CD4-positive, alpha-beta memory T cell (primary cell): ENCODE measurements around the gene LPXN. TPM values are rescaled to one million over a fixed set of nuclear protein-coding genes. Genes with fewer than 3 reads are reported as not detected.
"Not testable (repeated sequence)": the region's sequence is repeated elsewhere in the genome, so short reads cannot be mapped to it uniquely, and the experiment has no call there.

ENCODE experiments used
- CTCF ChIA-PET: fragments of 350-600 bp; sonication (Branson Sonifier 250); formaldehyde crosslinking; loops from one replicate; lab custom pipeline; 2021; ENCODE audit warnings: inconsistent platforms; ENCODE audit not compliant: partially characterized antibody; lab: Charles Lee
- POLR2A ChIA-PET: fragments of 350-600 bp; sonication (Branson Sonifier 250); formaldehyde crosslinking; loops from one replicate; lab custom pipeline; 2021; ENCODE audit not compliant: partially characterized antibody; lab: Charles Lee
- DNase-seq, 5 donors: peaks; one replicate each; pipeline versions ENCODE4 v3.0.0 to v3.0.0-alpha.2; 2020 to 2022; ENCODE audit warnings: mixed read lengths in 1 of 5
- H3K27ac ChIP-seq: one replicate; pipeline ENCODE4 v1.7.0; 2013; ENCODE audit warnings: low read depth, low read length
- H3K27me3 ChIP-seq: 2 replicates; pipeline ENCODE4 v1.7.0; 2013; ENCODE audit warnings: mild to moderate bottlenecking, low read length, moderate library complexity; ENCODE audit not compliant: insufficient read depth
- H3K36me3 ChIP-seq: 2 replicates; pipeline ENCODE4 v1.7.0; 2013; ENCODE audit warnings: mild to moderate bottlenecking, low read length, moderate library complexity; ENCODE audit not compliant: insufficient read depth
- H3K4me1 ChIP-seq: 2 replicates; pipeline ENCODE4 v1.7.0; 2013; ENCODE audit warnings: mild to moderate bottlenecking, low read length, moderate library complexity; ENCODE audit not compliant: insufficient read depth
- H3K4me3 ChIP-seq, 2 donors: one replicate each; pipeline ENCODE4 v1.7.0; 2013; ENCODE audit warnings: low read length in 2 of 2, mild to moderate bottlenecking in 1 of 2
- H3K9me3 ChIP-seq, 2 donors: one replicate each; pipeline ENCODE4 v1.7.0; 2013; ENCODE audit warnings: low read length in 2 of 2, control low read depth in 1 of 2; ENCODE audit not compliant: control insufficient read depth in 1 of 2
- H3K27ac Mint-ChIP-seq, 7 donors: one replicate each; pipeline ENCODE4 v1.8.0; 2020 to 2021; ENCODE audit warnings: mixed read lengths in 7 of 7, mild to moderate bottlenecking in 6 of 7, inconsistent platforms in 3 of 7, moderate library complexity in 3 of 7
- H3K27me3 Mint-ChIP-seq, 2 donors: one replicate each; pipeline ENCODE4 v1.8.0; 2020 to 2021; ENCODE audit warnings: mixed read lengths in 2 of 2
- H3K36me3 Mint-ChIP-seq, 2 donors: one replicate each; pipeline ENCODE4 v1.8.0; 2020 to 2021; ENCODE audit warnings: mixed read lengths in 2 of 2, inconsistent platforms in 1 of 2, mild to moderate bottlenecking in 1 of 2
- H3K4me1 Mint-ChIP-seq, 4 donors: one replicate each; pipeline ENCODE4 v1.8.0; 2020 to 2021; ENCODE audit warnings: mixed read lengths in 4 of 4, mild to moderate bottlenecking in 1 of 4
- H3K4me3 Mint-ChIP-seq, 8 donors: one replicate each; pipeline ENCODE4 v1.8.0; 2020 to 2021; ENCODE audit warnings: mixed read lengths in 8 of 8, mild to moderate bottlenecking in 7 of 8, moderate library complexity in 6 of 8, inconsistent platforms in 3 of 8
- H3K9me3 Mint-ChIP-seq, 8 donors: one replicate each; pipeline ENCODE4 v1.8.0; 2020 to 2021; ENCODE audit warnings: mixed read lengths in 8 of 8, mild to moderate bottlenecking in 5 of 8, inconsistent platforms in 3 of 8, moderate library complexity in 1 of 8
- intact Hi-C: fragments of 100-400 bp; cut with micrococcal nuclease; formaldehyde crosslinking; loops from one replicate; pipeline ENCODE4 v1.15.1; 2023
- polyA plus RNA-seq, 2 donors: library from polyadenylated mRNA; unstranded; fragments of 300-500 nt; fragmentation: Illumina TruSeq; gene quantifications; one replicate each; pipeline ENCODE4 v1.2.3, GENCODE V29; 2021
- total RNA-seq, 2 experiments: library from RNA; stranded (reverse); gene quantifications; one replicate each; pipeline ENCODE4 v1.2.3, GENCODE V29; 2021

The LPXN gene
- total and polyA plus RNA-seq, 4 experiments from 2014 or later = 138 to 281 (median 199) TPM

GRCh38 chr11:58577555-58578135 is 2.0 kb upstream of the LPXN start:
- peak overlapping the region; percentile 93 to 99 (median 96) for H3K4me3 Mint-ChIP-seq
- POLR2A ChIA-PET = interaction anchor here (0.6 to 6.4 kb wide), 21 partner anchors 9 to 1242 kb away, joined by 3 to 109 read pairs (median 5); partner anchors contain the start of genes MED19, SELENOH, SSRP1 and UBE2L6
- peaks cover 0 to 3% of the 10 kb centered on the region in 2 donors for H3K27me3 Mint-ChIP-seq
- H3K27ac Mint-ChIP-seq = peak overlapping the region; percentile 99 to 100 (median 100)
- intact Hi-C loops = loop anchor here (1.0 to 10.0 kb wide), 15 partner anchors 15 to 1243 kb away; partner anchors contain the start of genes CLP1, FAM111B, MED19 and SSRP1
- Histone ChIP-seq H3K4me1 (peaks cover 69% of the 10 kb centered on the region), H3K4me3 (peak overlapping the region; percentile 57 to 96), H3K27me3 (no peaks in the 10 kb centered on the region), H3K27ac (peak overlapping the region; percentile 99), H3K9me3 (no peaks in the 10 kb centered on the region), H3K36me3 (no peaks in the 10 kb centered on the region)
- peaks cover 0 to 42% of the 10 kb centered on the region in 2 donors for H3K36me3 Mint-ChIP-seq
- peaks cover 0 to 14% (median 0%) of the 10 kb centered on the region in 8 donors for H3K9me3 Mint-ChIP-seq
- peak in 4 of 5 donors; percentile 77 to 93 (median 81) for DNase-seq
- CTCF ChIA-PET = interaction anchor here (0.7 to 8.6 kb wide), 6 partner anchors 11 to 1010 kb away, joined by 3 to 187 read pairs (median 6); partner anchors contain the start of gene UBE2L6
- peaks cover 35 to 87% (median 57%) of the 10 kb centered on the region in 4 donors for H3K4me1 Mint-ChIP-seq

GRCh38 chr11:58576887-58577471 is 1.3 kb upstream of the LPXN start:
- POLR2A ChIA-PET = interaction anchor here (0.6 to 6.4 kb wide), 16 partner anchors 10 to 1010 kb away, joined by 3 to 109 read pairs (median 6); partner anchors contain the start of genes MED19, SELENOH and UBE2L6
- intact Hi-C loops = loop anchor here (1.0 to 10.0 kb wide), 5 partner anchors 14 to 1010 kb away; partner anchors contain the start of genes FAM111B and UBE2L6
- DNase-seq = no peak
- peak overlapping the region; percentile 57 to 96 for H3K4me3 ChIP-seq
- Mint-ChIP-seq H3K4me1 (peaks cover 33 to 85% (median 55%) of the 10 kb centered on the region in 4 donors), H3K36me3 (peaks cover 3 to 42% of the 10 kb centered on the region in 2 donors), H3K27ac (peak overlapping the region; percentile 99 to 100 (median 100)), H3K4me3 (peak overlapping the region; percentile 93 to 99 (median 96)), H3K9me3 (peaks cover 0 to 14% (median 0%) of the 10 kb centered on the region in 8 donors), H3K27me3 (peaks cover 0 to 3% of the 10 kb centered on the region in 2 donors)
- no peaks in the 10 kb centered on the region for H3K36me3 ChIP-seq
- no peaks in the 10 kb centered on the region for H3K9me3 ChIP-seq
- H3K27me3 ChIP-seq = no peaks in the 10 kb centered on the region
- CTCF ChIA-PET = interaction anchor here (0.7 to 8.6 kb wide), 8 partner anchors 11 to 1009 kb away, joined by 3 to 187 read pairs (median 6); partner anchors contain the start of gene UBE2L6
- peaks cover 69% of the 10 kb centered on the region for H3K4me1 ChIP-seq
- peak overlapping the region; percentile 99 for H3K27ac ChIP-seq

- H3K4me1 ChIP-seq = peaks cover 60% of the 10 kb centered on the region
- H3K4me3 ChIP-seq = peak overlapping the region; percentile 8 to 96
- Mint-ChIP-seq H3K27me3 (peaks cover 0 to 3% of the 10 kb centered on the region in 2 donors), H3K36me3 (peaks cover 16 to 49% of the 10 kb centered on the region in 2 donors), H3K27ac (peak overlapping the region; percentile 99 to 100 (median 100)), H3K9me3 (peaks cover 0 to 13% (median 0%) of the 10 kb centered on the region in 8 donors), H3K4me3 (peak overlapping the region; percentile 92 to 99 (median 95)), H3K4me1 (peaks cover 30 to 81% (median 51%) of the 10 kb centered on the region in 4 donors)
- no peaks in the 10 kb centered on the region for H3K27me3 ChIP-seq
- H3K27ac ChIP-seq = peak overlapping the region; percentile 99
- ChIA-PET CTCF (interaction anchor here (1.2 to 8.6 kb wide), 4 partner anchors 9 to 101 kb away, joined by 3 to 187 read pairs (median 14); no protein-coding TSS in a partner anchor), POLR2A (interaction anchor here (1.3 to 6.4 kb wide), 3 partner anchors 8 to 58 kb away, joined by 3 to 109 read pairs (median 6); no protein-coding TSS in a partner anchor)
- H3K36me3 ChIP-seq = peaks cover under 1% of the 10 kb centered on the region
- H3K9me3 ChIP-seq = no peaks in the 10 kb centered on the region
- DNase-seq = no peak
- intact Hi-C loops = loop anchor here (1.0 to 10.0 kb wide), 5 partner anchors 50 to 1228 kb away; partner anchors contain the start of genes FAM111B and UBE2L6
Observed at GRCh38 chr11:58574881-58575280, 775 bp downstream of the LPXN start.

- POLR2A ChIA-PET = interaction anchor here (0.6 to 1.8 kb wide), 13 partner anchors 9 to 1006 kb away, joined by 3 to 11 read pairs (median 3); partner anchors contain the start of genes FAM111A and UBE2L6
- H3K36me3 Mint-ChIP-seq = peaks cover 28 to 53% of the 10 kb centered on the region in 2 donors
- H3K4me1 ChIP-seq = peaks cover 66% of the 10 kb centered on the region
Observed at GRCh38 chr11:58573451-58574104, 2.1 kb downstream of the LPXN start.

GRCh38 chr11:58572906-58573305 is 2.8 kb downstream of the LPXN start:
- H3K4me3 ChIP-seq = peak overlapping the region in 1 of 2 donors; percentile 96
- POLR2A ChIA-PET = interaction anchor here (0.6 to 1.8 kb wide), 11 partner anchors 8 to 570 kb away, joined by 3 to 11 read pairs (median 3); partner anchors contain the start of gene FAM111A
- peaks cover 38 to 83% (median 63%) of the 10 kb centered on the region in 4 donors for H3K4me1 Mint-ChIP-seq
- intact Hi-C loops = loop anchor here (5.0 to 10.0 kb wide), 2 partner anchors 532 to 1226 kb away; partner anchors contain the start of gene FAM111B
- CTCF ChIA-PET, H3K9me3 Mint-ChIP-seq, H3K27me3 ChIP-seq, H3K9me3 ChIP-seq, DNase-seq, H3K27me3 Mint-ChIP-seq: not testable (repeated sequence)
- peaks cover 73% of the 10 kb centered on the region for H3K4me1 ChIP-seq
- peaks cover 33 to 52% of the 10 kb centered on the region in 2 donors for H3K36me3 Mint-ChIP-seq
- H3K27ac Mint-ChIP-seq = peak overlapping the region; percentile 99 to 100 (median 100)
- peak overlapping the region; percentile 92 to 99 (median 95) for H3K4me3 Mint-ChIP-seq
- H3K36me3 ChIP-seq = peaks cover 12% of the 10 kb centered on the region
- peak overlapping the region; percentile 99 for H3K27ac ChIP-seq

More at GRCh38 chr11:58573451-58574104, 2.1 kb downstream of the LPXN start:
- intact Hi-C loops = loop anchor here (5.0 to 10.0 kb wide), 2 partner anchors 531 to 1226 kb away; partner anchors contain the start of gene FAM111B
- H3K27ac Mint-ChIP-seq = peak overlapping the region; percentile 99 to 100 (median 100)
- peaks cover 33 to 83% (median 57%) of the 10 kb centered on the region in 4 donors for H3K4me1 Mint-ChIP-seq
- no peaks in the 10 kb centered on the region for H3K27me3 ChIP-seq
- peaks cover 0 to 6% (median 0%) of the 10 kb centered on the region in 8 donors for H3K9me3 Mint-ChIP-seq
- DNase-seq = peak; percentile 50 to 84 (median 58)
- peak overlapping the region; percentile 92 to 99 (median 95) for H3K4me3 Mint-ChIP-seq
- H3K27me3 Mint-ChIP-seq = peaks cover 0 to 3% of the 10 kb centered on the region in 2 donors
- CTCF ChIA-PET = no interaction called here
- H3K36me3 ChIP-seq = peaks cover 12% of the 10 kb centered on the region
- no peaks in the 10 kb centered on the region for H3K9me3 ChIP-seq
- H3K4me3 ChIP-seq = peak overlapping the region; percentile 76 to 96
- peak overlapping the region; percentile 99 for H3K27ac ChIP-seq
